GM19239 (cell line): Measurements from ENCODE around the gene PLEKHA1.

ENCODE experiments used
- DNase-seq: peaks from one replicate; pipeline ENCODE4 v3.0.0; 2011; ENCODE audit warnings: low spot score; ENCODE audit not compliant: insufficient read length
- FAIRE-seq: peaks from 2 replicates; lab custom pipeline; 2011; peaks lifted over from hg19 to GRCh38; lab: Jason Lieb, UNC

Gene PLEKHA1

DNA sequence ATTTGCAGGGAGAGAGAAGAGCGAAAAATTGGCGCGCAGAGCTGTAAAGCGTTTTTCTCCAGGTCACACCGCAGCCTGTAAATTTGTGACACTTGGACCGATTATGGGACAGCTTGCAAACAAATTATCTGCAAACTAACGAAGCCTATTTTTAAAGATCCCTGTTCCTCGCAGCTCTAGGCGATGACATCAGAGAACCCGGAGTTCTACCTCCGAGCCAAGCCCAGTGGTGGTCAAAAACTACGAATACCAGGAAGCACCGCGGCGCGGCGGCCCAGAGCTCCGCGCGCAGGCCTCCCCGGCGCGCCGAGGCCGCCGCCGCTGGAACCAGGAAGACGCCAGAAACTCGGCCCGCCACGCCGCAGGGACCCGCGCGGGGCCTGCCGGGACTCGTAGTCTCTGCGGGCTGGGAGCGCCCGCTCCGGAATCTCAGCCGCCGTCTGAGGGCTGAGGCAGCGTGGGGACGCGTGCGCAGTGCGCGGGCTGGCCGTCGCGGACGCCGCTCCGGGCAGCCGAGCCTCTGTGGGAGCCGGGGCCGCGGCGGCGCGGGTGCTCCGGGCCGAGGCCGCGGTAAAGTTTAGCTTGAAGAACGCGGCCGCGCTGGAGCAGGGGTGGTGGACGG is at the start of gene PLEKHA1:
PLEKHA1 (plus strand) TSS at position 472 of the 622 bp plus-strand sequence. CDS start 18,493 bp downstream, outside the sequence.
- FAIRE-seq (peak; percentile 91), DNase-seq (peak; percentile 81)

DNA sequence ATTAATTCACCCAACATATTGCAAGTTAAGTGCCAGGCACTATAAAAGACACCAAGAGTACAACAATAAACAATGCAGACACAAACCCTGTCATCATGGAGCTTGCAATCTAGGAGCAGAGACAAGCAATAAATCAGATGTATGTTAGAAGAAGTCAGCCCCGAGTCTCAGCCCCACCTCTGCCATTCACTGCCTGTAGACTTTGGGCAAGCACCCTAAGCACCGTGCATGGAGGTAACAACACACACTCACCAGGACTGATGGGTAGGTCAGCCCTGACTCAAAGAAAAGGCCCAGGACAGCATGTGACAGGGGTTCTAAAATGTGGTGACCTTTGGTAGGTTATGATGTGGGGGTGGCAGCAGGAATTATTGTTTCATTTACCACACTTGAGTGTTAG is 49.3 kb upstream of the PLEKHA1 start:
- DNase-seq: no peak
- no peak for FAIRE-seq

DNA sequence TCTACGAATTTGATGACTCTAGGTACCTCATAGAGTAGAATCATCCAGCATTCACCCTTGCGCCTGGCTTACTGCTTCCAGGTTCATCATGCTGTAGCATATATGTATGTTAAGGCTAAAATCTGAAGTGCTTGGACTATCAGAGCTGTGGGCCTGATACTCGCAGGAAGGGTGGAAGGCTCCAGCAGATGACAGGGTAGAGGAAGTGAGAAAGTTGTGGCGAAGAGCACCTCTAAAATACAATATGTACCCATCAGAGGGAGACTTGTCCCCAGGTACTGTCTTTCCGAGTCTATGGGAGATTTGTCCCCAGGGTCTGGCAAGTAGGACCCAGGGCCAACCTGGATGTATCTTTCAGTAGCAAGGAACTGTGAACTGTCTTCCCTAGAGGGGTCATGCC is 48.1 kb upstream of the PLEKHA1 start:
- peak; percentile 61 for FAIRE-seq

DNA sequence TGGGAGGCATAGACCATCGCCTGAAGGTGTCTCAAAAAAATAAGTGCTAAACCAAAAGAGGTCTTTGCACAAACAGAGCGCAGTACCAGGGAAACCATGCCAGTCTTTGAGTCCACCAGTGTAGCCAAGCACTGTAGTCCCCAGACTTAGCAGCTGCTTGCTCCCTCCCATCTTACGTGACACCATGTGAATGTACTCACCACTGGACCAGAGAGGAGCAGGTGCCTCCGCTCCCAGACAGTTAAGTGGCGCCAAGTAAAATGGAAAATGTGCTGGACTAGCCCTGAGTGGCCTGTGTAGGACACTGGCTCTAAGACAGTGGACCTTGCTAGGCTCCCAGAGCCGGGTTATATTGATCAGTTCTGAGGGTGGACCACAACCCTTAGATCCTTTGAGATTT is 47.7 kb upstream of the PLEKHA1 start:
- DNase-seq (no peak), FAIRE-seq (no peak)

More for the DNA sequence above, 48.1 kb upstream of the PLEKHA1 start:
- no peak for DNase-seq

DNA sequence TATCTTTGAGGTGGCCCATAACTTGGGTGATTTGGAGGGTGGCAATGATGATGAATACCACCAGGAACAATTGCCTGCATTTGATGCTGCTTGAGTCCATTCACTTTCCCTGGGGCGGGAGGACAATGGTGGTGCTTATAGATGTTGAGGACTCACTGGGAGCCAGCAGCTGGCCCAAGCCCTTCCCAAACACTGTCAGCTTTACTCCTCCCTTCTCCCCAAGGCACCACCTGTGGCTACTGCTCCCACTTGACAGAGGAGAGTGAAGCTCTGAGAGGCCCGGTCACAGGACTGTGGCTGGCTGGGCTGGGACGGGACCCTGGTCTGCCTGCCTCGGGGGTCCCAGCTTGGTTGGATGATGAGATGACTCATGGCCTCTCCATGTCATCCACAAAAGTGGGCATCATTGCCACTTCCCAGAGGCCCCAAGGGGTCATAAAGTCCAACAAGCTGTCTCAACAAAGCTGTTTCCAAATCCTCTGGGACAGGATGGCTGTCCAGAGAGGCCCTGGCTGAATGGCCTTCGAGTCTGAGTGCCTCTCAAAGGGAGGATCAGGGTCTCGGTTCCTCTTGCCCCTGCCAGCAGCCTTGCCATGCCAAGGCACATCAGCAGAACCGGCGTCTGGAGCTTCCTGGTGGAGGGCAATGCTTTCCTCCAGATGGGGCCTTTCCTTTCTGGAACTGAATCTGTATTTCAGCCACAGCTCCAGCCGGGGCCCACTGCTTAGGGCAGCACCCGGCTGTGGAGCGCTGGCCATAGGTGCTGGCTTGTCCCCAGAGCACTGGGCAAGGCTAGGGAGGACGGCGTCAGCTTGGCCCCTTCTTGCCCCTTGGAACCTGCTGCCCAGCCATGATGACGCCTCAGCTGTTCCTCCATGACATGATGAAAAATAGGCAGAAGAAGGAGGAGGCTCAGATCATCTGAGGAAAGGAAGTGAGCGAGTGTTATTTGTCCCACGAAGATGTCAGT is 47.0 kb upstream of the PLEKHA1 start:
- FAIRE-seq (no peak), DNase-seq (no peak)

DNA sequence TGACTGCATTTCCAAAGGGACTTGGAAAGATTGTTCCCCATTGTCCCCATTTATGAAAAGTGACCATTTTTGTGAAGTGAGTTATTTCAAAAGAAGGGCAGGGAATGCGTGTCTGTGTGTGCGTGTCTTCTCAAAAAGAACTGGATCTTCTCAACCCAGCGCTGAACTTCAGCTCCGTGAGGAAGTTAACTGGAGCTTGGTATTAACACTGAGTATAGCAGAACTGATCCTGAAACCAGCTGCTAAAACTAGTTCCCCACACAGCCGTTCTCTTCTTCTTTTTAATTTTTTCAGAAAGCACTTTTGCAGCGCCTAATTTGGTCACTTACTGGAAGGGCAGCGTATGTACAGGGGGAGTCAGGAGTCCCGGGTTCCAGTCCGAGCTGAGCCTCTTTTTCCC is 45.8 kb upstream of the PLEKHA1 start:
- no peak for DNase-seq
- FAIRE-seq: no peak

DNA sequence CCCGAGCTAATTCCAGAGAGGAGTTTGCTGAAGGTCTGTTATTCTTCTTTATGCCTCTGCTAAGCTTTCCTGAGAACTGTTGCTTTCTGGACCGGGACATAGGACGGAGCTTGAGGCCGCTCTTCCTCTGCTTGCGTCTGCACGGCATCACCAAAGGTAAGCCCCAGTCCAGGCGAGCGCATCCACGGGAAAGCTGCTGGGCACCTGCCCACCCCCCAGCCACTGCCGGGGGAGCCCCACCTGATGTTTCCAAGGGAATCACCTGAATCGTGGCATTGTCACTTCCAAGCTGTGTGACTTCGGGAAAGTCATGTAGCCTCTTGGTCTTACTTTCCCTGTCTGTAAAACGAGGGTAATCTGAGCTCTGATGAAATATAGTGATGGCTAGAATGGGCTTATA is 45.1 kb upstream of the PLEKHA1 start:
- DNase-seq (no peak), FAIRE-seq (no peak)

DNA sequence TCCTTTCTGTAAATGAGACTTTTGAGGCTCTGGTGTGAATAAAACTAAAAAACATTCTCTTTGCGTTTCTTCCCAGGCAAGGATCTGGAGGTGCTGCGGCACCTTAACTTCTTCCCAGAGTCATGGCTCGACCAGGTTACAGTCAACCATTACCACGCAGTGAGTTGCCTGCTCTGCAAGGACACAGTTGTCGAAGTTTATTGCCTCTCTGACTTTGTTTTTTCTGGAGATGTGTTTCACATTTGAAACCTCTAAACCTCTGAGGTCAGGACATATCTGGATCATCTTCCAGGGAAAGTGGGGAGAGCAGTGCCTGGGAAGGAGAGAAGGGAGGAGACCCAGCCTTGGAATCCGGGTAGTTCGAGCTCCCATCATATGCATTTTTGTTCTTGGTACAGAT is 43.4 kb upstream of the PLEKHA1 start:
- DNase-seq (no peak), FAIRE-seq (no peak)

DNA sequence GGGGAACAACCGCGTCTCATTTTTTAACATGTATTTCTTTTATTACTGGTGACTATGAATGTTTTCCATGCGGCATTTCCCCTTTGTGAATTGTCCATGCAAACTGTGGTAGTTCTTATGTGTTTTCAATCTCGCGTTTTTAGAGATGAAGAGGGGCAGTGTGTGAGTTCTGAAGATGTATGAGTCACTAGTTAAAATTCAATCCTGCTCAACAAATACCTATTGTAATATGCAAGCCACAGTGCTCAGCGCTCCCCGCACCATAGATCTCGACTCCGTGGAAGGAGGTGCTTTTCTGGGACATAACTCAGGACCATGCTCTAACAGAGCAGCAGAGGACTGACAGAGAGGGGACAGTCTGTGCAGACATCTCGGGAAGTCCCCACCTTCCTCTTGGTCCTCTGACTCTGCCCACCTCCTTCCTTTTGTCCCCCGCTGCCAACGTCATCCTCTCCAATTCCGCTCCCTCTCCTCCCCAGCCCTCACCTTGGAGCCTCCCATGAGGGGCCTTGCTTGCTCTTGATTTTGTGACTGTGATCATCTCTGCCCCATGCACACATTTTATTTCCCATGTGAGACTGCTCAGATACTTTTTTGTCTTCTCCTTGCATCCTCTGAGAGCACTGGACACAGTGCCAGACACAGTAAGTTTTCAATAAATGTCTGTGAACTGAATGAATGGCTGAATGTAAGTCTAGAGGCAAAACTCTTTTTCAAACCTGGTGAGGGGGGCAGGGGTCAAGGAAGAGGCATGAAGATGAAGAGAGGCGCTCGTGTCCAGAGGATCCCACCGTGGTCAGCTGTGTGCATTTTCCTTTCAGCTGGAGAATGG is 42.7 kb upstream of the PLEKHA1 start:
- no peak for DNase-seq
- no peak for FAIRE-seq

DNA sequence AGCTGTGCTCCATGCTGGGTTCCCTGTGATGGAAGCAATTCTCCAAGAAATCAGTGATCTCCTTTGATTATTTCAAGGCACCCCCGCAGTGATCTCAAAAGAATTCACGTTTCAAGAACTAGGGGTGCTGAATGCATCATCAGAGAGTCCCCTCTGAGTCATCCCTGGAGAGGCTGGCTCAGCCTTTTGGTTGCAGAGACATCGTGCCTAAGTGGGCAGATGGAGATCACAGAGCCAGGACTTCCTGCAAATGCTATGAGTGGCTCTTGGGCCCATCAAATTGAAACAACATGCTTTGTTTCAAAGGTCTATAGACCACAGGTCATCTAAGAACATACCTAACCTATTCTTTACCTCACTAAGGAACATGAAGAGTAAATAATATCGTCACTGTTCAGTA is 41.5 kb upstream of the PLEKHA1 start:
- DNase-seq: no peak
- FAIRE-seq: no peak

DNA sequence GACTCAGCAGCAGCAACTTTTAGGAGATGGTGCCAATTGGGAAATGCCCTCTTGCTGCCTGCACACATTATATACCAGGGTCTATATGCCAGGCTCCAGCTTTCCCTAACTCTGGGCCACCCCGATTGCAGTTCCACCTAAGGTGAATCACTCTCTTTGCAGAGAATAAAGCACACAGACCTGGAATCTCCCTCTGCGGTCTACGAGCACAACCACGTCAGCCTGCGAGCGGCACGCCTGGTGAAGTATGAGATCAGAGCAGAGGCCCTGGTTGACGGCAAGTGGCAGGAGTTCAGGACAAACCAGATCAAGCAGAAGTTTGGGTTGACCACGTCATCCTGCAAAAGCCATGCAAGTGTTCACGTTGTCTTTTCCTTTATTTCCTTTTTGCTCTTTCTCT is 38.2 kb upstream of the PLEKHA1 start:
- FAIRE-seq: no peak

DNA sequence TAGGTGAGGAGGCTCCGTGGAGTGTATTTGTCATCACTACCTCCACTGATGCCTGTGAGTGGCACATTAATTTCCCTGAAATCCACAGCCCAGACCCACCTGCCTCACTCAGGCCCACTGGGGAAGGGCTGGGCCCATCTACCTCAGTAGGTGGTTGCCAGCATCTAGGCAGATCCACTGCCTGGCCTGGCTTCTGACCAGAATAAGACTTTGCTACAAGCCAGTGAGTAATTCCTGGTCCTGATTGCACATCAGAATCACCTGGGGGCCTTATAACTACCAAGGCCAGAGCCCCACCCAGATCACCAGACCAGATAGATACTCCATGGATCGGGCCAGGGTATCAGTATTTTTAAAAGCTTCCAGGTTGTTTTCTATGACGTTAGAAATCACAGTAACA is 37.5 kb upstream of the PLEKHA1 start:
- FAIRE-seq (no peak), DNase-seq (no peak)

More for the DNA sequence above, 38.2 kb upstream of the PLEKHA1 start:
- DNase-seq: no peak

DNA sequence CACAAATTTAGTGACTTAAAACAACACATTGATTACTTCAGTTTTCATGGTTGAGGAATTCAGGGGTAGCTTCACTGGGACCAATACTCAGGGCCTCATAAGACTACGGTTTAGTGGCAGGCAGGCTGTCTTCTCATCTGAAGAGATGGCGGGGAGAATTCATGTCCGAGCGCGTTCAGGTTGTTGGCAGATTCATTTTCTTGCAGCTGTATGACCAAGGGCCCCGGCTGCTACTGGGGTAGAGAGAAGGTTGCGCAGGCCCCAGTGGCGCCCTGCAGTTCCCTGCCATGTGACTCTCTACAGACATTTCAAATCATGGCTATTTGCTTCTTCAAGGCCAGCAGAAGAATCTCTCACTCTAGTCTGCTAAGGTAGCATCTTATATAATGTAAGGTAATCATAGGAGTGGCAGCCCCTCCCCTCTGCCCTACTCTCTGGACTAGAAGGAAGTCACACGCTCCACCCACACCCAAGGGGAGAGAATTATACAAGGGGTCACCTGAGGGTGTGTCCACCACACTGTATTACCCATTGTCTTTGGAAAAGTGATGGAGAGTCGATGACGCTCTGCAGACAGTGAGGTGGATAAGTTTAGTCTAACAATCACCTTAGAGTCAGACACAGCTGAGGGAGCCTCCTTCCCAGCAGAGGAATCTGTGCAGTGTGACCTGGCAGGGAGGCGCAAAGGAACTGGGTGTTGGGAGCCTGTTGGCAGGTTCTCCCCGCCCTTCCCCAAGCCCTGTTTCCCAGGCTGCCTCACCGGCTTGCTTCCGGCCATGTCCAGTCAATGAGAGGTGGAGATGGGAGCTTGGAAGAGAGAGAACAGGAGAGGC is 35.7 kb upstream of the PLEKHA1 start:
- DNase-seq (no peak), FAIRE-seq (no peak)

DNA sequence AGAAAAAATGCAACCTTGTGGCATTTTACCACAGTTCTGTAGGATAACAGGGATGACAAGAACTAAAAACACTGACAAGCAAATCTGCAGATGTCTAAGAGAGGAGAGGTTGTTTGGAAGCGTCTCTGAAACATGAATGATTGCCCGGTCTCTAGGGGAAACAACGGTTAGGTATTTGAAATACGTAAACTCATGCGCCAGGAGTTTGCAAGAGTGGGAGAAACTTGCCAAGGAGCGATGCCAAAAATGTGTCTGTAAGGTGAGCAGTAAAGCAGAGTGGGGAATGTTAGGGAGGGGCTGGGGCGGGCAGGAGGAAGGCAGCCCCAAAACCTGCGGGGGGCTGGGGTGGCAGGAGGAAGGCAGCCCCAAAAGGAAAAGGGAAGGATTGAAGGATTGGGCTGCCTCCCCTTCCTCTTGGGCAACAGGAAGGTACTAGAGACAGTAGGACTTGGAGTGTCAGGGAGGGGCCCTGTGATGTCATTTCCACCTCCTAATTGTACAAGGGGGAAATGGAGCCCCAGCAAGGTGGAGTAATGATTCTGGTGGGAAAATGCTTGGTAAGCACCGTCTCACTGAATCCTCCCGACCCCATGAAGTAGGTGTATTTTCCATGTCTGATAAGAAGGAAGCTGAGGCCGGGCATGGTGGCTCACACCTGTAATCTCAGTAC is 33.2 kb upstream of the PLEKHA1 start:
- no peak for FAIRE-seq
- DNase-seq: no peak

DNA sequence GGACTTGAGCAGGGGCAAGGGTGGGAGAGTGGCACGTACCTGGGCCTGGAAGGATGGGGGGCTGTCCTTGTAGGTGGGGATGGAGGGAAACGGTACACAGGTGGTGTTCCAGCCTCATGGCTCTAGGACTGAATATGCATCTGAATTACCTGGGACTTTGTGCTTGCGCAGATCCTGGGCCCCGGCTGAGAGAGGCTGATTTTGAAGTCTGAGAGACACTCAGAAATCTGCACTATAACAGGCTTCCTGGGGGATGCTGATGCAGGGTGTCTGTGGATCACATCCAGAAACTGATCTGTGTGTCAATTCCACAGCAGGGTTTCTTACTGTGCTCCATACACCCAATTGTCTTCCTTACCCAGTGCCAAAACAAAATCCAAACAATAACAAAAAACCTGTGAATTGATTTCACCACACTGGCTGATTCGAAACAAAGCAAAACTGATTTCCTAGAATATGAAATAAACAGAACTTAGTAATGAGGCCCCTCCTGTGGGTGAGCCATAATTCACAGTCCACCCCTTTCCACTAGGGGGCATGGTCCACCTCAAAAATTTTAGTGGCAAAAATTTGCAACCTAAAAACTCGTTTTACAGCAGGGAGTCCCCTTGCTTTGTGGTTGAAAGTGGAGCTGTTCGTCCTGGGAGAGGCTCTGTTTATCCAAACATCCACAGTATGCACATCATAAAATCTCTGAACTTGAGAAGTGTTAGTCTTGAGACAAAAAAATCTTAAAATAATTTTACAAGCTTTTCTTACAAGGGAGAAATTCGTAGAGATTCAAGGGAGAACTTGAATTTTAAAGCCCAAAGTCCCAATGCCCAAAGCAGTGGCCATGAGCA is 32.0 kb upstream of the PLEKHA1 start:
- FAIRE-seq: no peak
- DNase-seq: peak; percentile 20

DNA sequence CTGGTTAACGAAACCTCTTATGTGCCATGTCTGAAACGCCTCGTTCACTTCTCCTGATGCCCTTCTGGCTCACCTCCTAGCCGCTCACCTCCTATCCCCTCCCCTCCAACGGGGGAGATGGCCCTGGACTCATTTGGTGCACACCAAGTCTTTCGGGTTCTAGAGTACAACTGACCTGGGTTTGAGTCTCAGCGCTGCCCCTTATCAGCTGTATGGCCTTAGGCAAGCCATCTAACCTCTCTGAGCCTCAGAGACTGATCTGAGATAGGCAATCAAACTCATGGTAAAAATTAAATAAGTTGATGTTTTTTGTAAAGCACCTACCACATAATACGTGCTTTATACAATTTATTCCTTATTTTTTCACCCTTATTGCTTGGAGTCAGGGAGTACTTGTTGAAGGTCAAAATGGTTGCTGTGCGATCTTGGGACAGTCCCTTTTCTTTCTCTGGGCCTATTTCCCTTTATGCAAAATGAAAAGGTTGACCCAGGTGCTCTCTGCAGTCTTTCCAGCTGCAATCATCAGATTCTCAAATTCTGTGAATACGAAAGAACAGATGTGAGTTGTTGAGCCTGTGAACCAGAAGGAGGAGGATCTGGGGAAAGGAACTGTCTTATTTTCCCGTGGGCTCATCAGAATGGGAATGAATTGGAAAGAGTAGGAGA is 31.2 kb upstream of the PLEKHA1 start:
- FAIRE-seq: no peak
- DNase-seq: no peak

DNA sequence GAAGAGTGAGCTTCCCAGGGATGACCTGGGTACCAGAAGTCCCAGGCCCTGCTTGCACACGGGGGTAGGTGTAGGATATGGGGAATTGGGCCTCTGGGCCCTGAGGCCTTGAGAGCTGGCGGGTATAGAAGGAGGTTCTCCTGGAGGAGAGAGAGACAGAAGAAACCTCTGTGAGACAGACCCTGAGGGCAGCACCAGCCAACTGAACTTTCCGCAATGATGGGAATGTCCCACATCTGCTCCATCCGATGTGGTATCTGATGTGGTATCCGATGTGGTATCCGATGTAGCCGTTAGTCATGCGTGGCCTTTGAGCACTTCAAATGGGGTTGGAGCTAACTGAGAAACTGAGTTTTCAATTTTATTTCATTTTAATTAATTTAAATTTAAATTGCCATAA is 30.6 kb upstream of the PLEKHA1 start:
- no peak for DNase-seq
- FAIRE-seq: no peak

DNA sequence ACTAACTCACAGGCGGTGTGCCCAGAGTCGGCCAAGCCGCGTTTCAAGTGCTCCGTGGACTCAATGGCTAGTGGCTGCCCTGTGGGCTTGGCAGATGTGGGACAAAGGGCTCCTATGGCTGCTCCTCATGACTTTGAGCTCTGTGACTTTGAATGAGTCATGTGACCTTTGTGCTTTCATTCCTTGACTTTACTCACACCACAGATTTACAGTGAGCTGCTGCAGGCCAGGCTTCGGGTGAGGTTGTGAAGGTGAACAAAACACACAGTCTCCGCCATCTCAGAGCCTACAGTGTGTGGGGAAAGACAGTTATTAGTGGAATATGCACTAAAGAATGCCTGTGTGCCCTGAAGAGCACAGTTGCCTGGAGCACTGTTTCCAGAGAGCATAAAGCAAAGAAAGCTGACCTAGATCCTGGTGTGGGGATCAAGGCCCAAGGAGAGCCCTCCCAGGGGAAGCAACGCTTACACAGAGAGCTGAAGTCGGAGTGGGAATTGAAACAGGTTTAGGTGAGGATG is 29.7 kb upstream of the PLEKHA1 start:
- no peak for DNase-seq
- FAIRE-seq: no peak
